Measurements from ENCODE around the gene ZNF222.

- TF ChIP-seq CTCF (IDR thresholded peaks at IDR 0.05): no peak
- no peak for TF ChIP-seq POLR2A (IDR thresholded peaks at IDR 0.05)
Measured at GRCh38 chr19:43983544-43983911, 41.7 kb upstream of the ZNF222 start.

Data from vagina (tissue), 2 donors.